Measurements from ENCODE around the gene NPHP4. TPM values are rescaled to one million over a fixed set of nuclear protein-coding genes. Genes with fewer than 3 reads are reported as not detected.

Gene NPHP4
- total and polyA plus RNA-seq, 9 of the 15 experiments (the other 6 are each of a cell fraction or from before 2014, with no cell fraction given): 0.52 to 26.2 (median 6.7) TPM

DNA sequence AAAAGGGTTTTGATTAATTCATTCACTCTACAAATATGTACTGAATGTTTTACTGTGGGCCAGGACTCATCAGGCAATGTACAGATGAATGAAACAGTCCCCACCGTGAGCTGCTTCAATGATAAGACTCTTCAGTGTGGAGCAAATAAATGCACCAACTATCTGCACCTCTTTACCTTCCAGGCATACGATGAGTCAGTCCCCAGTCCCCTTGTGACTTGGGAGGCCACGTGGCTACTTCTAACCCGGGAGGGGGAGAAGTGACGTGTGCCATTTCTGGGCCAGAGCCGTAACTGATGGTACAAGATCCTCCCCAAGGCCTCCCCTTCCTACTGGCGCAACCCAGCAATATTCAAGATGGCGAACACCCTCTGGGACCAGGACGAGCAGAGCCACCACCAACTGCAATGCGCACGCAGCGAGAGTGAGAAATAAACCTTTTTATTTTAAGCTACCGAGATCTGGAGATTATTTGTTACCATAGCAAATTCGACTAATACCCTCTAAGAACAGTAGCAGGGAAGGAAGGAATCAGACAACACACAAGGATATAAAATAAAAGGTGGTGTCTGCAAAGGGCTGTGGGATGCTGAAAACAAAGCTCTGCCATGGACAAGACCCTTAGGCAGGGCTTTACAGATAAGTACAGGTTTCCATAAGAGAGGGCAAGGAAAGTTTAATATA is 74.5 kb downstream of the NPHP4 start (continued):
- TF ChIP-seq NFYB (IDR thresholded peaks at IDR 0.05; ENCODE audit: extremely low read depth, insufficient read length) (no peak), ZNF561 (CRISPR knock-in tag; conservative IDR thresholded peaks at IDR 0.05) (no peak), CBX3 (IDR thresholded peaks at IDR 0.05; ENCODE audit: borderline replicate concordance in 1 of 2, low read length in 2 of 2) (peak in 1 of 2 experiments; percentile 58; a peak in 1 of 3 replicates), IRF2 (CRISPR knock-in tag; IDR thresholded peaks at IDR 0.05) (no peak), HDAC1 (IDR thresholded peaks at IDR 0.05) (peak in 1 of 2 experiments; percentile 76; a peak in 2 of 4 replicates), CEBPB (tag; IDR thresholded peaks at IDR 0.05) (peak; percentile 95), ZNF253 (CRISPR knock-in tag; conservative IDR thresholded peaks at IDR 0.05) (no peak), ZNF444 (CRISPR knock-in tag; IDR thresholded peaks at IDR 0.05) (no peak), HES1 (IDR thresholded peaks at IDR 0.05; ENCODE audit: low read depth) (peak; percentile 54; the same call in 1 of the 2 replicates), NCOA2 (IDR thresholded peaks at IDR 0.05; ENCODE audit: partially characterized antibody in 2 of 2) (no peak), GATAD2B (IDR thresholded peaks at IDR 0.05; ENCODE audit: borderline replicate concordance) (no peak), SP2 (IDR thresholded peaks at IDR 0.05; ENCODE audit: extremely low read depth, low read depth, low read length, poor library complexity, severe bottlenecking) (no peak), NFE2 (IDR thresholded peaks at IDR 0.05; ENCODE audit: low read depth) (peak; percentile 66), RNF2 (IDR thresholded peaks at IDR 0.05) (no peak), SAFB2 (IDR thresholded peaks at IDR 0.05; ENCODE audit: borderline replicate concordance, low read depth, low read length, severe bottlenecking) (no peak), NCOA1 (IDR thresholded peaks at IDR 0.05; ENCODE audit: low read depth) (no peak), POLR2G (IDR thresholded peaks at IDR 0.05; ENCODE audit: low read depth, low read length) (peak; percentile 76), XRCC4 (IDR thresholded peaks at IDR 0.05; ENCODE audit: extremely low read depth, insufficient read depth, insufficient read length) (no peak)
- TF ChIP-seq, protein P1, sequence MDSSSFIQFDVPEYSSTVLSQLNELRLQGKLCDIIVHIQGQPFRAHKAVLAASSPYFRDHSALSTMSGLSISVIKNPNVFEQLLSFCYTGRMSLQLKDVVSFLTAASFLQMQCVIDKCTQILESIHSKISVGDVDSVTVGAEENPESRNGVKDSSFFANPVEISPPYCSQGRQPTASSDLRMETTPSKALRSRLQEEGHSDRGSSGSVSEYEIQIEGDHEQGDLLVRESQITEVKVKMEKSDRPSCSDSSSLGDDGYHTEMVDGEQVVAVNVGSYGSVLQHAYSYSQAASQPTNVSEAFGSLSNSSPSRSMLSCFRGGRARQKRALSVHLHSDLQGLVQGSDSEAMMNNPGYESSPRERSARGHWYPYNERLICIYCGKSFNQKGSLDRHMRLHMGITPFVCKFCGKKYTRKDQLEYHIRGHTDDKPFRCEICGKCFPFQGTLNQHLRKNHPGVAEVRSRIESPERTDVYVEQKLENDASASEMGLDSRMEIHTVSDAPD (CRISPR knock-in tag; IDR thresholded peaks at IDR 0.05): no peak
- TF ChIP-seq, protein P2, sequence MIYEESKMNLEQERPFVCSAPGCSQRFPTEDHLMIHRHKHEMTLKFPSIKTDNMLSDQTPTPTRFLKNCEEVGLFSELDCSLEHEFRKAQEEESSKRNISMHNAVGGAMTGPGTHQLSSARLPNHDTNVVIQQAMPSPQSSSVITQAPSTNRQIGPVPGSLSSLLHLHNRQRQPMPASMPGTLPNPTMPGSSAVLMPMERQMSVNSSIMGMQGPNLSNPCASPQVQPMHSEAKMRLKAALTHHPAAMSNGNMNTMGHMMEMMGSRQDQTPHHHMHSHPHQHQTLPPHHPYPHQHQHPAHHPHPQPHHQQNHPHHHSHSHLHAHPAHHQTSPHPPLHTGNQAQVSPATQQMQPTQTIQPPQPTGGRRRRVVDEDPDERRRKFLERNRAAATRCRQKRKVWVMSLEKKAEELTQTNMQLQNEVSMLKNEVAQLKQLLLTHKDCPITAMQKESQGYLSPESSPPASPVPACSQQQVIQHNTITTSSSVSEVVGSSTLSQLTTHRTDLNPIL (CRISPR knock-in tag; IDR thresholded peaks at IDR 0.05): 0 out of 2 replicates have a peak, but pooled peaks have one; percentile 67
- TF ChIP-seq, protein P3, sequence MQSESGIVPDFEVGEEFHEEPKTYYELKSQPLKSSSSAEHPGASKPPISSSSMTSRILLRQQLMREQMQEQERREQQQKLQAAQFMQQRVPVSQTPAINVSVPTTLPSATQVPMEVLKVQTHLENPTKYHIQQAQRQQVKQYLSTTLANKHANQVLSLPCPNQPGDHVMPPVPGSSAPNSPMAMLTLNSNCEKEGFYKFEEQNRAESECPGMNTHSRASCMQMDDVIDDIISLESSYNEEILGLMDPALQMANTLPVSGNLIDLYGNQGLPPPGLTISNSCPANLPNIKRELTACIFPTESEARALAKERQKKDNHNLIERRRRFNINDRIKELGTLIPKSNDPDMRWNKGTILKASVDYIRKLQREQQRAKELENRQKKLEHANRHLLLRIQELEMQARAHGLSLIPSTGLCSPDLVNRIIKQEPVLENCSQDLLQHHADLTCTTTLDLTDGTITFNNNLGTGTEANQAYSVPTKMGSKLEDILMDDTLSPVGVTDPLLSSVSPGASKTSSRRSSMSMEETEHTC (IDR thresholded peaks at IDR 0.05): peak; percentile 99
- TF ChIP-seq, protein P4, sequence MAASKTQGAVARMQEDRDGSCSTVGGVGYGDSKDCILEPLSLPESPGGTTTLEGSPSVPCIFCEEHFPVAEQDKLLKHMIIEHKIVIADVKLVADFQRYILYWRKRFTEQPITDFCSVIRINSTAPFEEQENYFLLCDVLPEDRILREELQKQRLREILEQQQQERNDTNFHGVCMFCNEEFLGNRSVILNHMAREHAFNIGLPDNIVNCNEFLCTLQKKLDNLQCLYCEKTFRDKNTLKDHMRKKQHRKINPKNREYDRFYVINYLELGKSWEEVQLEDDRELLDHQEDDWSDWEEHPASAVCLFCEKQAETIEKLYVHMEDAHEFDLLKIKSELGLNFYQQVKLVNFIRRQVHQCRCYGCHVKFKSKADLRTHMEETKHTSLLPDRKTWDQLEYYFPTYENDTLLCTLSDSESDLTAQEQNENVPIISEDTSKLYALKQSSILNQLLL (CRISPR knock-in tag; IDR thresholded peaks at IDR 0.05; ENCODE audit: borderline replicate concordance): no peak
